Activated effector memory CD4-positive, alpha-beta T cell treated with Interleukin-2 at 50 U/mL for 16 hours (primary cell): ENCODE results near the gene PSAPL1.

Experiments used
- DNase-seq: peaks from one replicate; pipeline ENCODE4 v3.0.0-alpha.2; 2020

The PSAPL1 gene

DNA sequence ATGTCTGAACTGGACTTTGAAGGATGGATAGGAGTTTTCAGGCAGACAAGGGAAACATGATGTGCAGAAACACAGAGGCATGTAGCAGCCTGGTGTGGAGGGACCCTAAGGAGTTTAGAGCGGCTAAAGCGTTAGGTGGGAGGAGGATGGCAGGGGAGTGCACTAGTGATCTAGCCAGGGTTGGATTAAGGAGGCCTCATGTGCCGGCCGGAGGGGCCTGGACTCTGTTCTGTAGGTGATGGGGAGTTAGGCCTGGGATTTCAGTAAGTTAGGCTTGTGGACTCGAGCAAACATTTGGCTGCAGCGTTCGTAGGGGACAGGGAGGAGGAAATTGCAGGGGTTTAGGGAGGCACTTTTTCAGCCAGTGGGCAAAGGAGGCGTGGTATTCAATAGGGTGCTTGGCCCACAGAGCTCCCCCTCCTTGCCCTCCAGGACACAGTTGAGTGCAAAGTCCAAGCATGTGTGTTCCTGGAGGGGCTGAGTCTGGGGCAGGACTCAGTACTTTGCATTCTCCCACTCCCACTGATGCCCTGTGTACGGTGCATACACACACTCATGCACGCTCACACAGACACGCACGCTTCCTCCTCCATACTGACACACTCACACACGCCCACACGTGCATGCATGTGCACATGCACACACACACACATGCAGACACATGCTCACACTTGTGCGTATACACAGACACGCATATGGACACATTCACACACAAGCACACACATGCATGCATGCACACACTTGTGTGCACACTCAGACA, 18.6 kb downstream of the PSAPL1 start:
- no peak for DNase-seq

DNA sequence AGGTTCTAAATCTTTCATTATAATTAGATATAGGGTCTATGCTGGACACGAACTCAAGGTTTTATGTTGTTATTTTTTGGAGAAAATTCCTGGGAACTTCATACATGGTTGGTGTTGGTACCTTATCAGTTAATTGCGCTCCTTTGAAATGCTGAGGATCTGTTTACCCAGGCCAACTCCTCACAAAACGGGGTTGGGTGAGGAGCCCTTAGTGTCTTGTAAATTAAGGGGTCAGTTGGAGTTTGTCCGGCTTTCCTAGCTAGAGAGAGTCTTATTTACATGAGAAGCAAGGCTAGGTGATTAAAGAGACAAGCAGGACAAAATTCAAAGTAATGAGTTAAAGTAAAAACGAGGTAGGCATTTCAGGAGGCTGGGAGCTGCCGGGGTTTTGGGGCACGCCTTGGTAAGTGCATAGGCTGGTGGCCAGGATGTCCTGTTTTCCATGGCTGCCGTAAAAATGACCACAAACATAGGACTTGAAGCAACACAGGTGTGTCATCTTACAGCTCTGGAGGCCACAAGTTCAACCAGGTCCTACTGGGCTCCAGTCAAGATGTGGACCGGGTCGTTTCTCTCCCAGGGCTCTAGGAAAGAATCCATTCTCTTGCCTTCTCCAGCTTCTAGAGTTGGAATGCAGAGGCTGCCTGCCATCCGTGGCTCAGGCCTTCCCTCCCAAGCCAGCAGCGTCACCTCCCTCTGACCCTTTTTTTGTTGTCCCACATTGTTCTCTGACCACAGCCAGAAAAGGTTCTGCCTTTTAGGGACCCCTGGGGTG, 19.8 kb downstream of the PSAPL1 start:
- no peak for DNase-seq

DNA sequence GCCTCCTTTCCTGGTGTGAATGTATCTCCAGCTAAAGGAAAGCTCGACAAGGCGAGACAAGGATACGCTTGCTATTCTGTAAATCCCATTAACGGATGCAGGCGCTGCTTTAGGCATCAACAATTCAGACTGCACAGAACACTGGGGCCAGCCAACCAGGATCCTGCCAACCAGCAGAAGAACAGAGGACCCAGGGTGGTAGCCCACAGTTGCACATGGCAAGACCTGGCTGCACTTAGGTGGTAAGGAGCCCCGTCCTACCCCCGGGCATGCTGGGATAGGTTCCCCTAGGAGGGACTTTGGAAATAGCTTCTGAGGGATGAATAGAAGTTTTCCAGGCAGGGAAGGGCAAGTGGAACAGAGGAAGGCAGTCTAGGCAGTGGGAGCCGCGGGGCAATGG, 20.7 kb downstream of the PSAPL1 start:
- DNase-seq = no peak

DNA sequence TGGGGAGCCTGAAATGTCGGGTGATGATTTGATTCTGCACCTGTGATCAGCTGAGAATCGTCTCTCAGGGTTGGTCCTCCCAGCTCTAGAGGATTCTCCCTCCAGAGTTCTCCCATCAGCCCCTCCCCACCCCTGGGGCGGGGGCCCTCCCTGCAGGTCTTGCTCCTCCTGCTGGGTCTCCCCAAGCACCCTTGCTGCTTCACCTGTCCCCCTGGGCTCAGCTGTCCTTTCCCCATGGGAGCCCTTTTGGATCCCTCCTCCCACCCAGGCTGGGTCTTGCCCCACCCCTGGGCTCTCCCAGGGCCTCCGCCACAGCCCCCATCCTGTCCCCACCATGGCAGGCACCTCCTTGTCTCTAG, 22.2 kb downstream of the PSAPL1 start:
- DNase-seq = no peak

DNA sequence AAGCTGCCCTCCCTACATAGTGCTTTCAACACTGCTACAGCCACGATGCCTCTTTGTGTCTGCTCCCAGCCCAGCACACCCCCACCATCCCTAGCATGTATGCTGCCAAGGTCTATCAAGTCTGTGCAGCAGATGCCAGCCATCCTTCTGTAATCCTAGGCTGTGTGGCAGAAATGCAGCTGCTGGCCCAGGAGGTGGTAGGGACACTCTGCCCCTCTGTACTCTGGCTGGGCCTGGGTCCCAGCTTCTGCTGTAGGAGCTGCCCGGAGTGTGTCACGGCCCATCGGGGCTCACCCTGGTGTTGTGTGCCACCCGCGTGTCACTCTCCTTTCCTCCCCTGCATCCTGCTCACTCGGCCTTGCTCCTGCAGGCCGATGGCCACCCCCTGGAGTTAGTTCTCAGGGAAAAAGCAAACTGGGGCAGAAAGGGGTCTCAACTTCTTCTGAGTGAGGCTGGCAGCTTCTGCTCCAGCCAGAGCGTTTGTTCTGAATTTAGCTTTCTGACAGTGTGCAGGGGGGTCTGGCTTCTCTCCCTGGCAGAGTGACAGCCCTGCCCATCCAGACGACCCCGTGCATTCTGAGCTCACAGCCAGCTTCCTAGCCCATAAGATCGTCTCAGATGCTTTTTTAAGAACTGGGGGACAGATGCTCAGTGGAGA, 22.7 kb downstream of the PSAPL1 start:
- no peak for DNase-seq

DNA sequence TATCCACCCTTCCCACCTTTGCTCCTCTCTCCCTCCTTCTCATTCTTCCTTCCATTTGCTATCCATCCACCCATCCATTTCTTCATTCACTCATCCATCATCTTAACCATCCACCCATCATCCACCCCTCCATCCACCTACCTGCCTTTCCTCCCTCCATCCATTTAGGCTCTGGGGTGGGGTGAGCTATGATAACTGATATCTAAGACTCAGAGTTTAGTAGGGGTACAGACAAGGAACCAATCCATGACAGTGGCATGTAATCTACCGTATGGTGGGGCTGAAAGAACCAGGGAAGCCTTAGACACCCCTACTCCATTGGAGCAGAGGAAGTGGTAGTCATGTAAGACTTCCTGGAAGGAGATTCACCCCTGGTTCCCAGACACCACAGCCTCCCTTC, 23.2 kb downstream of the PSAPL1 start:
- no peak for DNase-seq

DNA sequence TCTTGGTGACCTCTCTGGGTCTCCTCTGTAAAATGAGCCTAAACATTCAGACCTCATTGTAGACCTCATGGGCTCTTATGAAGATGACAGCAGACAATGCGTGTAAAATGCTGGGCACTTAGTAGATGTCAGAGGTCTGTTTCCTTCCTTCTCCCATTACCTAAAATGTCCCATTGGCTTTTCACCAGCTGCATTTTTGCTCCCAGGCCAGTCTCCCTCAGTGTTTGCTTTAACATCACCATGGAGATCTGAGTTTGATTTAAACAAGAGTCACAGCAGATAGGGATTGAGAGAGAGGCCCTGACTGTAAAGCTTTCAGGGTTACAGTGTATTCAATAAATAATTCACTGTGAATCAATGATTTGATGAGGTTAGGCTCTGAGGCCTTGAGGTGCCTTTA, 24.3 kb downstream of the PSAPL1 start:
- DNase-seq = no peak

DNA sequence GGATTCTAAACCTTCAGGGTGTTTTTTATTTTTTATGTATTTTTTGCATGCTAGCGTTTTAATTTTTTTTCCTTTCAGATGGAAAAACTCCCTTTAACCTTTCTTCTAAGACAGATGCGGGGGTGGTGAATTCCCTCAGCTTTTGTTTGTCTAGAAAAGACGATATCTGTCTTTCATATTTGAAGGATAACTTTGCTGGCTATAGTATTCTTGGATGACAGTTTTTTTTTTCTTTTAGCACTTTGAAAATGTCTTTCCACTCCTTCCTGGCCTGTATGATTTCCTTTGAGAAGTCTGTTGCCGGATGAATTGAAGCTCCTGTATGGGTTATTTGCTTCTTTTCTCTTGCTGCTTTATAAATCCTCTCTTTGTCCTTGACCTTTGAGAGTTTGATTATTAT, 26.6 kb downstream of the PSAPL1 start:
- no peak for DNase-seq

DNA sequence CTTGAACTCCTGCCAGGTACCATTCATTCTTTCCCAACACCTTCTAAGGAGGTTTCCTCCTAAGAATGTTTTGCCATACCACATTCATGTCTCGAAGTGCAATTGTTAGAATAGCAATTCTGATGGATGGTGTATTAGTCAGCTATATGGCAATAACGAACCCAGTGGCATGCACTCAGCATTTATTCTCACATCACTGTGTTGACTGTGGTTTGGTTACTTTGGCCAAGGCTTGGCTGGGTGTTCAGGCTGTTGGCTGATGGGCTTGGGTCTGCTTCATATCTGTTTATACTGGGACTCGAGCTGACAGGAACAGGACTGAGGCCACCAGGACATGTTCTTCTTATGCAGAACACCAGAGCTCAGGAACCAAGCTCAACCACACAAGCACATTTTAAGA, 31.7 kb downstream of the PSAPL1 start:
- no peak for DNase-seq

DNA sequence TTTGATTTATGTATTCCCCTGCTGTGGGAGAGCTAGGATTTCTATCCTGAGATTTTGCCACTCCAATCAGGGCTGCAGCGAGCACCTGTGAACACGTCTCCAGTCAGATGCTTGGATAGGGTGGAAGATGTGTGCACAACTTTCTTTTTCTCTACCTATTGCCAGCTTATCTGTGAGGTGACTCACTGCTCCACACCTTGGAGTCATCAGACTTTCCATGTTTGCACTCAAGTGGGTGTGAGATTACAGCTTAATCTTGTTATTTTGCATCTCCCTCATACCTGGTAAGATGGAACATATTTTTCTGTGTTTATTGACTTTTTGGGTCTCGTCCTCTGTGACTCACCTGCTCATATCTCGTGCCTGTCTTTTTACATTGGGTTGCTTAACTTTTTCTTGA, 32.2 kb downstream of the PSAPL1 start:
- DNase-seq = no peak

DNA sequence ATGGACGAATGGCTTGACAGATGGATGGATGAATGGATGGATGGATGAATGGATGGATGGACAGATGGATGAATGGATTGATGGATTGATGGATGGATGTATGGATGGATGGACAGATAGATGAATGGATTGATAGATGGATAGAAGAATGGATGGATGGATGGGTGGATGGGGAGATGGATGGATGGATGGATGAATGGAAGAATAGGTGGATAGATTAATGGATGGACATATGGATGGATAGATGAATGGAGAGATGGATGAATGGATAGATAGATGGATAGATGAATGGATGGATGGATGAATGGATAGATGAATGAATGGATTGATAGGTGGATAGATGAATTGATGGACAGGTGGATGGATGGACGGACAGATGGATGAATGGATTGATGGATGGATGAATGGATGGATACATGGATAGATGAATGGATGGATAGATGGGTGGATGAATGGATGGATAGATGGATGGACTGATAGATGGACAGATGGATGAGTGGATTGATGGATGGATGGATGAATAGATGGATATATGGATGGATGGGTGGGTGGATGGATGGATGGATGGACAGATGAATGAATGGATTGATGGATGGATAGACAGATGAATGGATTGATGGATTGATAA, 33.9 kb downstream of the PSAPL1 start:
- DNase-seq = no peak

DNA sequence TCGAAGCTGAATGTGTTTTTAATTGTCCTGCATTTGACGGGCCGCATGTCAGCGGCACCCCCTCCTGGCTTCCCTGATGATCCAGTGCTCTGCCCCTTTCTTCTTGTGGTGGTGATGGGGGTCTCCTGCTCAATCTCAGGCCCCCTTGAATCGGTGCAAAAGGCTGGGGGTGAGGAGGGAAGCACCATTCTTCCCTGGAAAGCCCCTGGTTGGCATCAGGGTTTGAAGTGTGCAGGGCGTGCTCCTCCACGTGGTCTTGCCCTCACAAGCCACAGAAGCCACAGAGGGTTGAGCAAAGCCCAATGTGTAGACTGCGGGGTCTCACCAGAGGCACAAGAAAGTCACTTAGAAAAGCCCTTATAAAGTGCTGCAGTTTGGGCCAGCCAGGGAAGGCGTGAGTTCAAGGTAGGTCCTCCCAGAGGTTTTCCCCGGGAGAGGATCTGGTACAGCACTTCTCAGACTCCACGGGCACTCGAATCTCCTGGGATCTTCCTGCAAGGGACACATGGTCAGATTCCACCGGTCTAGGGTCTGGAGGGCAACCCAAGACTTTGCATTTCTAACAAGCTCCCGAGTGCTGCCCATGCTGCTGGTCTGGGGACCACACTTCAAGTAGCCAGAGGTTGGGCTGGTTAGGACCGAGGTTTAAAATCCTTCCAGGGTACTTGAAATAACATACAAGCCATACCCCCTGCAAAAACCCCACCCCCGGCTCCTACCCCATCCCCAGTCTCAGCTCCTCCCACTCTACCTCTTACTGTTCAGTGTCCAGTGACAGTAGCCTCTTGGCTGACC, 35.1 kb downstream of the PSAPL1 start:
- DNase-seq = no peak

DNA sequence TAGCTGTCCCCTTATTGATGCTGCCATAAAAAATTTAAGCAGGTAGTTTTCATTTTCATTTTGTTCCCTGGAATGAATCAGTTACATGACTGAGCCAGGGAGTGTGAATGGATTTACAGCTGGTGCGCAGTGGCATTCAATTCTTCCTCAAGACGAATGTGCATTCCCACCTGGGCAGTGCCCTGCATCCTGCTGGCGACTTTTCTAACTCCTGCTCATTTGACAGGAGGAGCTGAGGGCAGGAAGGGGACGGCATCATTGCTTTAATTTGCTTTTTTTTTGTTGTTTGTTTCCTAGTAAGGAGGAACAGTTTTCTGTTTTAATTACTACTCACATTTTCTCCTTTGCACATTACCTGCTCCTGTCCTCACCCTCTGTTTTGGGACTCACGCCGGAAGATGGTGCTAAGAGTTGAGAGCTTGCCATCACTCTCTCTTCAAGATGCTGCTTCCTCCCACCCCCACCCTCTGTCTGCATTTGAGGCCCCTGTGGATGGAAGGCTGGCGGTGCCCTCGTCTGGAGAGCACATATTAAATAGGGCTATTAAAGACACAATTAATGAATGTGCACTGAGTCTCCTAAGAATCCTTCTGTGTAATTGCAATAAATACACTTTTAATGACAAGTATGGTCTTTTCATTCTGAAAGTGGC, 35.8 kb downstream of the PSAPL1 start:
- DNase-seq = no peak

DNA sequence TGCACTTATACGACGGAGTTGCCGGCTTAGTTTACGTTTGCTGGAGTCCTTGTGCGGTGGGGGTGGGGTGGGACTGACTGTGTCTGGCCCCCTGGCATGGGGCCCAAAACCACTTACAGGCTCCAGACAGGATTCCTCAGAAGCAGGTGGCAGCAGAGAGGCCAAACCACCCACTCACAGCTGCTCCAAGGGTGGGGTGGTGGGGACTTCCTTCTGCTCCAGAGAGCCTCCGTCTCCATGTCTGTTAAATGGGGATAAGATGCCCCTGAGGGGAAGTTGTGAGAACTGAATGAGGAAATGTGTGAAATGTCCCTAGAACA, 36.7 kb downstream of the PSAPL1 start:
- no peak for DNase-seq

DNA sequence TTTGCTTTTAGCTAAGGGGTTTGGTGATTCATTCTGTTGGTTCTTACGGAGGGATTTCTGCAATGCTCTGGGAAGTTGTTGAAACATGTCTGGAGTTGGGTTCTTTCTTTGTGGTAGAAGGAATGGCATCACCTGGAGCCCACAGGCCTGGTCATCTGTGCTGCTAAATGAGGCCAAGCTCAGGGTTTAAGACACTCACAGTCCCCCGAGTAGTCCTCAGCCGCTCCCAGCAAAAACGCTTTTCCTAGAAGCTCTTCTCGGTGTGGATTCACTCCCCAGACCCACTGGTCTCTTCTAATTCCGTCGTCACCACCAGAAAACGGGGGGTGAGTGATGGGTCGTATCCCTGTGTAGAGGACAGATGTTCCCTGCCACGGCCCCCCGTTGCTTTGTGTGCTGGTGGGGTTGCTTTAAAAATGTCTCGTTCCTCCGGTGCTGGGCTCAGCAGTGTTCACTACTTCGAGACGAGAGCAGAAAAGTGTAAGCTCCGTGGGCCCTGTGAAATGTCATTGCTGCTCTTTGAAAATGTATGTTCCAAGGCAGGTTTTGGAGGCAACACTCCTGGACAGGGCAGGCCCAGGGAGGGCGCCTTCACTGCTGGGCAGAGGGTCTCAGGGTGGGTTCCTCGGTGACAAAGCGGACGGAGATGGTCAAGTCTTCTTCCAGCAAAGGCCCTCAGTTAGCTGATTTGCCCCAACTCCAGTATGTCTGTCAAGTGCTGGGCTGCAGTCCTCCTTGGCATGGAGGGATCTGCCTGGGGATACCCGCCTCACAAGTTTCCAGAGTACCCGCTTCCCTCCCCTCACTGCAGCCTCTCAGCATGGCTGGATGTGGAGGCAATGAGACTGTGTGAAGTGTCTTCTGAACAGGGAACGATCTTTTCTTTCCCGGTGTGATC, 37.3 kb downstream of the PSAPL1 start:
- DNase-seq = no peak

DNA sequence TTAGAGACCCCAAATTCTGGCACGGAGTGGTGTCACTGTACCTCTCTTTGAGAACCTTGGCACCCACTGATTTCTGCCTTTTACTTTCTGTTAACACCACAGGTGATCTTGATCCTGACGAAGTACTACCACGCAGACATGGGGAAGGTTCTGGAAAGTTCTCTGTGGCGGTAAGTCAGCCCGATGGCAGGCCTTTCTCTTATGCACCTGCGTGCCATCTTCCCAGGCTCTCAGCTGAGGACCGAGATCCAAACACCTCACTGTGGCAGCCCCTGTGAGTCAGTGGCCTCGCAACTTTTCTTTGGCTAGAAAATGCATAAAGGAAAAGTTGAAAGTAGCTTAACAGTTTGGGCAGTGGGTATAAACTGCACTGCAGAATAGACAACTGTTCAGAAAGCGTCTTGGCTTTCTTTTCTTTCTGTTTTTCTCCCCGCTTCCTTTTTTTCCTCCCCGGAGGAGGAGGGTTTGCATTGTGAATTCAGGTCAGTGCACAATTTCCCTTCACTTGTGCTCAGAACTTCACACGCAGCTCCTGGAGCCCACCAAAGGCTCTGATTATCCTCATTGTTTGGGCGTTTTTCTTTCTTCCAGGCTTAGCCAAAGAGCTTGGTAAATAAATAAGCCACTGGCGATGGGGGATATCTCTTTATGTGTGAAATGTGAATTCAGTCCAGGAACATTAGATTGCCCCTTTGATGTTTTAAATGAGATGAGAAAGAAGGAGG, 38.4 kb downstream of the PSAPL1 start:
- DNase-seq = no peak

DNA sequence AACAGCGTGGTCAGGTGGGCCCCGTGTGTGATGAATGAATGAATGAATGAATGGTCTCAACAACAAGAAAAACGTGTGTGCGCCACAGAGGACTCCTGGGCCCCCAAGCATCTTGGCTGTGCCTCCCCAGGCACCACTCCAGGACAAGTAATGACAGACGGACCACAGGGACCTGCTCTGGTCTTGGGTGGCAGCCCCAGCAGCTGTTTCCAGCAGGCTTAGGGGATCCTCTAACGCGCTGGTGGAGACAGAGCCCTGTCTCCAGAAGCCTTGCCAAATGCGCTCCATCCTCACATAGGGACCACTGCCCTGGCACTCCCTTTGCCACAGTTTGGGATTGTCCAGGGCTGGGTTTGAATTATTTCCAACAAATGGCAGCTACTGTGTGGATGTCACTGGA, 39.1 kb downstream of the PSAPL1 start:
- no peak for DNase-seq

DNA sequence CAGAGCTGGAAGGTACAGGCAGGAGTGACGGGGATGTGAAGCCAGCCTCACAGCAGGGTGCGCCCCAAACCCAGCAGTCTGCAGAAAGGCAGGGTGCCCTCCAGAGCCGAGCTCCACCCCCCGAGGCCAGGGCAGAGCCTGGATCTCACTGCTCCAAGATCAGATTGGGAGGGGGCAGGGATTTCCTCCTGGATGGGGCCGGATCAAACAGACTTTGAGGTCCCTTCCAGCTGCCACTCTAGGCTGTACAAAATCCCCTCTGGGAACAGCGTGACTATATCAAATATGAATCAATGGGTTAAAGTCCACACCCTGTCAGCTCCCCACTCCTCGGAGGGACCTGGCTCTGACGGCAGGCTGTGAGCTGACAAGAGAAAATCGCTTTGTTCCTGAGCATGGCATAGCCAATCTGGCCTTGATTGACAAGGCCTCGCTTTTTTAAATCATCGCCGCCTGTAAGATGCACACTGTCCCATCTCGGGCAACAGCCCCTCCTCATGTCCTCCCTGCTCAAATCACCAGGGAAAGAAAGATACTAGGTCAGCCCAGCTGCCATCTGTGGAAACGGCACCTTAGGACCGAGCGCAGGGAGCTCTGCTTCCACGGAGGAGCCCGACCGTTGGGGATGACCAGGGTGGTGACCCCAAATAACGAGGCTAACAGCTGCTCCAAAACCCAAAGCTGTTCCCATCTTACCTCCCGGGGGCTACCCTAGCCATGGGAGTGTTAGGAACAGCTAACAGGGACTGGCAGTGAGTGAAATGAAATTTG, 39.9 kb downstream of the PSAPL1 start:
- DNase-seq = no peak

DNA sequence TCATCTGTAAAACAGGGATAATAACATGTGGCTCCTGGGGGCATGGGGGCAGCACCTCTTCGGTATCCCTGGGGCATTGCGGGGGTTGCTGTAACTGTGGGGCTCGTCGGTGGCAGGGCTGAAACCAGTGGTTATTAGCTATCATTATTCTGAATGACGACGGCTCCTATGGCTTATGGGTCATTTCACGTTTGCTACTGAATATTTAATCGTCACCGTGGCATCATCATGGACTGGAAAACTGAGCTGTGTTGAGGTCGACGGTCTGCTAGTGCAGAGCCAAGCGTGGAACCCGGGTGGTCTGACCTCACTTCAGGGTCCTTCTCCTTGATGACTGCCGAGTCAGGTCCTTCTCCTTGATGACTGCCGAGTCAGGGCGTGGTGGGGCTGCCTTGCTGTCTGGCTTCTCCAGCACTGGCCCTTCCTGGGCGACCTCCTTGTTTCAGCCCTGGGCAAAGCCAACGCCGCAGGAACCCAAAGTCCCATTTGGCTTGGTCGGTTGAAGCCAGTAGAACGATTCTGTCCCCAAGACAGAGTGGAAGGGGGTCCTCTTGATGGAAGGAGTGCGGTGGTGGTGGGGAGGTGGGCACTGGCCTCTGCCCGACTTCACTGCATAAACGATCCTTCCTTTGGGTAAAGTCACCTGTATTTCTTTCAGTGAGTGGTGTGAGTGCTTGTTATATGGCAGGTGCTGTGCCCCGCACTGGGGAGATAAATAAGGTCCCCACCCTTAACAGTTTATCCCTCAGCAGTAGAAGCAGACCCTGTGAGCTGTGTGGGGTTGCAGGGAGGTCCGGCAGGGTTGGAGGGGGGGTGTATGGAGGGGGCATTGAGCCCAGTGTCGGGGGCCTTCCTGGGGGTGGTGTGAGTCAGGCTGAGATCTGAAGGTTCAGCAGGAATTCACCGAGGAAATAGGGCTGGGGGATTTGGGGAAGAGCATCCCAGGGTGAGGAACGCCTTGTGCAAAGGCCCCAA, 40.8 kb downstream of the PSAPL1 start:
- no peak for DNase-seq
